GM18502 (cell line): Measurements from ENCODE around the gene CNKSR3.
"Not testable (repeated sequence)": the region's sequence is repeated elsewhere in the genome, so short reads cannot be mapped to it uniquely, and the experiment has no call there.

ENCODE experiments used
- ATAC-seq: cut with Tn5 transposase; IDR thresholded peaks from one replicate; pipeline ENCODE4 v1.9.1; 2021; ENCODE audit warnings: mild to moderate bottlenecking; ENCODE audit not compliant: unreplicated experiment, poor library complexity

The CNKSR3 gene

DNA sequence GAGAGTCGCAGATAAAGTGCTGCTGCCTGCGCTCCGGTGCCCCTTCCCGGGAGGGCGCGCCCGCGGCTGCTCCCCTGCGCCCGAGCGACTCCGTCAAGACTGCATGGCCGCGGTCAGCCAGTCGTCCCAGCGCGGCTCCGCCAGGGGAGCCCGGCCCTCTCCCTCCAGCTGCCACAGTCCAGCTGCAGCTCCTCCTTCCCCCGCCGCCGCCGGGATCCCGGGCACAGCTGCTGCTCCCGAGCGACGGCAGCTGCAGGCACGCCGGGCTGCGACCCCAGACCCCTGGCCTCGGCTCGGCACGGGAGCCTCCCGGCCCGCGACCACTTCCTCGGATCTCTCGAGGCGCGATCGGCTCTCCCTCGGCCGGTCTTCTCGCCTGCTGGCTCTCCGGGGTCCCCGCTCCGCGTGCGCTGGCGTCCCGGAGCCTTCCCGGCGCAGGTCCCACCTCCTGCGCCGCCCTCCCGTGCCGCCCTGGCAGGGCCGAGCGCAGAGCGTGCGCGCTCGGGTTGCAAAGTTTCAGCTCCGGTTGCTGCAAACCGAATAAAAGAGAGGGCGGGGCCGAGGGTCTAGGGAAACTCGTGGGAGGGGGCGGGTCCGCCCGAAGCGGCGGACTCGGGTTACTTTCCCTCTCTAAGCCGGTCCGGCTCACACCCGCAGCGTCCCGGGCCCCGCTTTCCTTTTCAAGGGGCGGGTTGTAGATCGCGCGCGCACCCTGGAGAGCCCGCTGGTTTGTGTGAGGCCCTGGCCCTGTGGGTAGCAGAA lies at the start of gene CNKSR3:
Gene CNKSR3 (minus strand): TSS at position 542 of the 762 bp plus-strand sequence. CDS start 571 bp downstream, outside the sequence.
- ATAC-seq = peak; percentile 84

DNA sequence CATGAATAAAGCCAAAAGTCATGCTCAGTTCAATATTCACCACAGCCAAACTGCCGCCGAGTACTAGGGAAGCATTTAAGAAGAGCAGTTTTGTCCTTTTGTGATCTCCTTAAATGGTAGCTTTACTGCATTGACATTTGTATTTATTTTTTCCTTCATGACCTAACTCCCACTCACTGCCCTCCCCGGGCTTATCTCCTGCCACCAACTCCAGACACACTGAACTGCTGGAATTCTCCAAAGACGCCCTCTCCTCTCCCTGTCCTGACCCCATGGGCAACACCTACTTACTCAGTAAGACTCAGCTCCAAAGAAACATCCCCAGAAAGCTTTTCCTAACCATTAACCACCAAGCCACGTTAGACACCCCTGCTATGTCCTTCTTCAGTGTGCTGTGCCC lies 48.5 kb upstream of the CNKSR3 start:
- no peak for ATAC-seq

- ATAC-seq = no peak
Observed at GRCh38 chr6:154558513-154558912, 48.0 kb upstream of the CNKSR3 start.

DNA sequence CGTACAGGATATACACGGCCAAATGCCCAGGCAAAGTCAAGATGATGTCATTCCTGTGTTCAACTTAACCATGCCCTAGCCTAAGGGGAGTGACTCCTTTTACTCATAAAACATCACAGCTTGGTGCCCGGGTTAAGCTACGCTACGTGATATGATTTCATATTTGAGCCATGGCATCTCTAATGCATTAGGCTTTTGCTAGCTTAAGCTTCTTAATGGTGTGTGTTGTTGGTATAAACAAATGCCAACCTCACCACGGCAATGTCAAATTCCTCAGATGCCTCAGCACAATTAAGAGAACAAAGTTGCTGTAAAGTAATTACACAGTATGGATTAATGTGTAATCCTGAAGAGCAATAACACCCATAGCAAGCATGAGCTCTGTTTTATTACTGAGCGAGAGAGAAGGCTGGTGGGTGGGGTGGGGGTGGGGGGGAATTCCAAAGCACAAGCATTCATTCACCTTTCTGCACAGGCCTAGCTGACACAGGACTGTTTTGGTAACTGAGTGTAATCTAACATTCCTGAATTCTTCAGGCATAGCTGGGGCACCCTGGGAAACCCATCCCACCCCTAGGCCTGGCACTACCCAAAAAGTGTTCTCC lies 44.7 kb upstream of the CNKSR3 start:
- no peak for ATAC-seq

DNA sequence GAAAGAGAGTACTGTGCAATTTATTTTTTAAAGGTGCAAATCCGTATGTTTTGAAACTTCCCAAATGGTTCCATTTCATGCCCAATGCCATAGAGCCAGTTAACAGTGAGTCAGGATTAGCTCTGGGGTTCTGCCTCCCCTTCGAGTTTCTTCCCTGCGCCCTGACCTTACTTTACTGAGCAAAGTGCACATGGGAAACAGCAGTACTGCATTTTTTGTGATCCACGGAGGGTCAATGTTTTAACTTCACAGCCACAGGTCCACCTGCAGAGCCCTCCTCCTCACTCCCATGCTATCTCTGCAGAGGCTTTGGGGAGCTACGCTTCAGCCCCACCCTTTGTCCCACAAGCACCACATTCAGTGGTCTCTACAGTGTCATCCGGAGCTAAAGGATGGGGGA lies 44.0 kb upstream of the CNKSR3 start:
- ATAC-seq = no peak

- no peak for ATAC-seq
Observed at GRCh38 chr6:154550779-154551178, 40.3 kb upstream of the CNKSR3 start.

DNA sequence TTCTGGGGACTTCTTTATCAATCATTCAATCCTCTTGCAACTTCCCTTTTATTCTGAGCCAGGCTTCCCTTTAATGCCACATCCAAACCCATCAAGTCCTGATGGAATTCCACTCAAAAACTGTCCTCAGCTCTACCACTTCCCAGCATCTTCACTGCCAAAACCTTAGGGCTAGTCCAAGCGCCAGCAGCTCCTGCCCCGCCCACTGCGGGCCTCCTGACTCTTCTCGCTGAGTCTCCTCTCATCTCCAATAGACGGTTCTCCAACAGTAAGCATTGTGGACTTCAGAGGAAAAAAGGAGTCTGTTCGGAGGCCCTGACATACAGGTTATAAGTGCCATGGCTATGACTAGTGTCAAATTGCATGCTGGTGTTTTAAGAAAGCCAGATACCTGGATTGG lies 38.7 kb upstream of the CNKSR3 start:
- no peak for ATAC-seq

DNA sequence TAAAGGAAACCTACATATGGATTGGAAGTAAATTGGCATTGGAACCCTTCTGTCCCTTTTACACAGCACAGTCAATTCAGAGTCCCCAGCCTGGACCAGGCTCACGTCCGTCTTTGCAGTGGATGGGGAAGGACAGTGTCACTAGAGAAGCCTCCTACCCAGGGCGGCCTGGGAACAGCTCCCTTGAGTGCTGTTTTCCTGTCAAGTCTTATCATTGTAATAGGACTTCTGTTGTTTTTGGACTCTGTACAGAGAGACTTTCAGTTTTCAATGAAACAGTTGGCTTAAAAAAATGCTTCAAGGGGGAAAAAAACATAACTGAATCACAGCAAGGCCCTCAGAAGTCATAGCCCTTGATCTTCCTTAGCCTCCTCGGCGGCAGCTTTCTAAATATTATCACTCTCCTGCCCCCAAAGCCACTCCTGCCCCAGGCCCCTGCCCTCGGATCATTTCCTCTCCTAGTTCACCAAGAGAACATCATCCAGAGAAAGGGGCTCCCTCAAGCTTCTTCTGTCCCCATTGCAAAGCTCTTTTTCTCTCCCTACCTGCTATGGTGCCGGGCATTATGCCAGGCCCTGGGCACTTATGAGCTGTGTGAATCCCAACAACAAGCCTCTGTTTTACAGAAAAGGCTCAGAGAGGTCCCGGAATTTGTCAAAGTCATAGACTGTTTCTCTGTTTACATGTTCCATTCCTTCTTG lies 37.8 kb upstream of the CNKSR3 start:
- no peak for ATAC-seq

DNA sequence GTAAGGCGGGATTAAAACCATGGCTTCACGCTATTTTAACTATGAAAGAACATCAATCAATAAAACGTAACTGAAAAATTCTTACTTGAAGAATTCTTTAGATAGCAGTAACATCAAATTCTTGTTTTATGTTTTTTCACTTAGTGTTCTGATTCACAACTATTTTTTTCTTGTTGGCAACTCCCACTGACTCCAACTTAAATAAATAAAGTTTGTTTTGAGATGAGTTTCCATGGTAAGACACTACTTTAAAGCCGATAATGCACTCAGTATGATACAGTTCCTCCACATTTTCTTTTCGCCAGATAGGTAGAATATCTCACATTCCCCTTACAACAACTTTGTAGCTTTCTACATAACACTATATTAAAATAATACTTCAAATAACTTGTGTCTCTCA lies 33.1 kb upstream of the CNKSR3 start:
- ATAC-seq = no peak

DNA sequence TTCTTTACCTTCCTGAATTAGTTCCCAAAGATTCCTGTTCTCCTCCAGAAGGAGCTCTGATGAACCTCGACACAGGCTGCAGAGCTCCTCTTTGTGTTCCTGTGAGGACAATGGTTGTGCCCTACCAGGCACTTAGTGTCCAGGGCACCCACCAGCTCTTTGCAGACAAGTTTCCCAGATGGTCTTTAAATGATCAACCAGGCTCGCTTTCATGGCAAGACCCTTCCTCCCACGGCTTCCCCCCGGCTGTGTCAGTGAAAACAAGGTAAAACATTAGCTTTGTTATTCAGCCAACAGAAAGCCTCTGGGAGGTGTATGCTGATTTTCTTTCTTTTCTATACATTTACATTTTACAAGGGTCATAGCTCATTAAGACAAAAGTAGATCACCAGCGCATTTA lies 32.3 kb upstream of the CNKSR3 start:
- ATAC-seq = no peak

DNA sequence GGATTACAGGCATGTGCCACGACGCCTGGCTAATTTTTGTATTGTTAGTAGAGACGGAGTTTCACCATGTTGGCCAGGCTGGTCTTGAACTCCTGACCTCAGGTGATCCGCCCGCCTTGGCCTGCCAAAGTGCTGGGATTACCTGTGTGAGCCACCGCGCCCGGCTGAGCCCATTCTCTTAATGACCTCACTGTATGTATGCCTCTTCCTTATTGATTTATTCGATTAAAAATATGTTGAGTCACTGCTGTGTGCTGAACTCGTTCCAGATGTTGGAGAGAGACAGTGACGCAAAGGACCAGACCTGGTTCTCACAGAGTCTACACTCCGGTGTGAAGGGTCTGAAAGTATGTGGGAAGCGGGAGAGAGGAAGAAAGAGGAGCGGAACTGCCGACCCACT lies 31.4 kb upstream of the CNKSR3 start:
- ATAC-seq = not testable (repeated sequence)

GRCh38 chr6:154539593-154540269 lies 29.2 kb upstream of the CNKSR3 start:
- no peak for ATAC-seq

DNA sequence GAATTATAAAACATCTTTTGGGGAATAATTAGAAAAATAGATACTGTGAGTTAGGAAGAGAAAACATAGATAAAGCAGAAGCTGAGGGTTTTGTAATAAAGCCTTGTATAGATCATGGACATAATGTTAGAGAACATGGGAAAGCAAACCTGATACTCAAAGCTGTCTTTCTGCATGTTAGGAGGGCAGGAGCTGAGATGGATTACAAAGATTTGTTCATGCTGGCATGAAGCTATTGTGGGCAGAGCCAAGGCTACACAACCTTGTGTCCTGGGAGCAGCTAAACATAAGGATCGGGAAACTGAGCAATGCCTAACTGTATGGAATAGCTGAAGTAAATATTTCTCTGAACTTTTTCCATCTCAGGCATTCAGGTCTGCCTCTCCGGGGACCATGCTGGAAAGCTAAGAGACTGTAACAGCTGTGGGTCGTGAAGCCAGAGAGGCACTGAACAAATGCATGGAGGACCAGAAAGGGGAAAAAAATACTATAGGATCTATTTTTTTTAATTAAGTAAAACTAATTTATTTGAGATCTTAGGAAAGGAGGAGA lies 28.2 kb upstream of the CNKSR3 start:
- ATAC-seq = no peak

DNA sequence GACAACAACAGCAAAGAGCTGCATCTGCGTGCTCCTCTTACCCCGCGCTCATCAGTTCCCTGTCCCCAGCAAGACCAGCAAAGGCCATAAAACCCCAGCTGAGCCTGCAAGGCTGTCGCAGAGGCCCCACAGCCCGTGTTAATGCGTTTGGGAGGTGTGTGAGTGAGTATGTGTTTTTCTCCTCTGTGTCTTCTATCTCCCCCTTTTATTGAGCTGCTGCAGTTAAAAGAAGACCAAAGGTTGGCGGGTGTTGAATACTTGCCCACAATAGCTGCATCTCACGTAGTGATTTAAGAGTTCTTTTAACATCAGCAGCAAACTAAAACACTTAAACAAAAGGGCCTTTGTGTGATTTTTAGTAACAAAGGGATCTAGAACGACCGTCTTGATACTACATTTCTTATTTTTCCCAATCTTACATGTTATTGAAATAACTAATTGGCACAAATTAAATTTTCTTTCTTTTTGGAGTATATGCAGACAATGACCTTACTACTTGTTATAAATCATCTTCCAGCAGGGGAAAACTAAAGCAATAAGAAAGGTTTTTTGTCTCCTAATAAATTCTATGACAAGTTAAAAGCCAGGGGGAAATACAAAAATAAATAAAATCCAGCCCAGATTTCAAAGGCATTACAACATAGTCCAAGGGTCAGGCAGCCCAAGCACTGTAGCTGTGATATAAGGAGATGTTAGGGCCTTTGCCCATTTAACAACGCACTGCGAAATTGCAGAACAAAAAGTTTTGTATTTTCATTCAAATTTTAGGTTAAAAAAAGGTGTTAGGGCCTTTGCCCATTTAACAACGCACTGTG lies 27.2 kb upstream of the CNKSR3 start:
- ATAC-seq = no peak

GRCh38 chr6:154536999-154537398 lies 26.5 kb upstream of the CNKSR3 start:
- ATAC-seq = no peak

GRCh38 chr6:154536255-154536654 lies 25.8 kb upstream of the CNKSR3 start:
- ATAC-seq = no peak

DNA sequence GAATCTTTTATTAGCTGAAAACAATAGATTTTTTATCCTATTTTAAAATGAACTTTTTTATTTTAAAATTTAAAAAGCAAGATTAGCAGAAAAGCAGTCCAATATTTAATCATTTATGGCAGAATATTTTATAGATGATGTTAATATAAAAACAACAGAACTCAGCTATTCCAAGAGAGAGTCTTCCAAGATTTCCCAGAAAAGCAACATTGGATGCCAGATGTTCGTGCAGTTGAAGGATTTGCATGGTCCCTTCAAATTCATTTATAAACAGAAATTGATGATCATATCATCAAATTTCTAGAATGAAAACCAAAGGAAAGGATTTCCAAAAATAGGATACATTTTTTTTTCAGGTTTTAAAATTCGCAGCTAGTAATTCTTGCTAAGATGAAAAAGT lies 25.4 kb upstream of the CNKSR3 start:
- ATAC-seq = no peak

DNA sequence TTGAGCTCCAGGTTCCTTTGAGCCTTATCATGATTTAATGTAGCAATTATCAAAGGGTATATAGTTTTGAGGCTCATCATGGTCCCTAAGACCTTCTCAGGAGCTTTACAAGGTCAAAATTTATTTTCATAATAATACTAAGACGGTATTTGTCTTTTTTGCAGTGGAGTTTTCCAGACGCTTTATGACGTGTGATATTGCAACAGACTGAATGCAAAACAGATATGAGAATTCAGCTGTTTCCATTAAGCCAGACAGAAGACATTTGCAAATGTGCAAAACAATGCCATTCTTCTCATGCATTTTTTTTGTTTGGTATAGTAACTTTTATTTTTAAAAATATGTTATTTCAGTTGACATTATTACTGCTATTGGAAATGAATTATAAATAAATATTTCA lies 24.7 kb upstream of the CNKSR3 start:
- ATAC-seq = no peak

DNA sequence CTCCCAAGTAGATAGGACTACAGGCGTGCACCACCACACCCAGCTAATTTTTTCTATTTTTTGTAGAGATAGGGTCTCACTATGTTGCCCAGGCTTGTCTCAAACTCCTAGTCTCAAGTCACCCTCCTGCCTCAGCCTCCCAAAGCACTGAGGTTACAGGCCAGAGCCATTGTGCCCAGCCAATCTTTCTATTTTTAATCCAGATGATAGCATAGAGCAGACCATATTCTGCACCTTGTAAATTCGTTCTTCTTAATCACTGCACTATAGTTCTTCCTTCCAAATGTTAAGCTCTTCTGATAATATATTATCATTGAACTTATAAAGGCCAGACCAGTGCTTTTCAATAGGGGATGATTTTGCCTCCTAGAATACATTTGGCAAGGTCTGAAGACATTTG lies 24.0 kb upstream of the CNKSR3 start:
- ATAC-seq = no peak

- no peak for ATAC-seq
Observed at GRCh38 chr6:154532426-154532825, 21.9 kb upstream of the CNKSR3 start.
